Measurements from ENCODE around the gene KIF26B. TPM values are rescaled to one million over a fixed set of nuclear protein-coding genes. Genes with fewer than 3 reads are reported as not detected.

Gene KIF26B
- polyA plus RNA-seq, 4 donors: 29.7 to 44.6 (median 38.7) TPM

DNA sequence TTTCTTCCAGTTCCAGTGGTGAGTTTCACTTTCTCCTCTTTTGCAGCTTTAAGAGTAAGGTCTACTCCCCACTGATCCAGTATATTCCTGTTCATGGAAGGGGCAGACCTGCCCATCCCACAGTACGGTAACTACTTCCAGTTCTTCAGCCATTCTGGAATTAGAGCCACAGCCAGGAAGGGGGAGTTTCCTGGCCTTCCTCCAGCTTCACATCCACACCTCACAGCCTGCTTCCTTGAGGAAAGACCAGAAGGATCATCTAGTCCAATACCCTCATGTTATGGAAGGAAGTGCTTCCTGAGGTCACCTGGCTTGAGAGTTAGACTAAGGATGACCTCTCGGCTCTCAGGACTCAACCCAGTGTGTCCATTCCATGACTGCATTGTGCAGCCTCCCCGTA lies 597.8 kb downstream of the KIF26B start:
- DNase-seq (ENCODE audit: low read depth in 4 of 4, low spot score in 2 of 4): no peak

DNA sequence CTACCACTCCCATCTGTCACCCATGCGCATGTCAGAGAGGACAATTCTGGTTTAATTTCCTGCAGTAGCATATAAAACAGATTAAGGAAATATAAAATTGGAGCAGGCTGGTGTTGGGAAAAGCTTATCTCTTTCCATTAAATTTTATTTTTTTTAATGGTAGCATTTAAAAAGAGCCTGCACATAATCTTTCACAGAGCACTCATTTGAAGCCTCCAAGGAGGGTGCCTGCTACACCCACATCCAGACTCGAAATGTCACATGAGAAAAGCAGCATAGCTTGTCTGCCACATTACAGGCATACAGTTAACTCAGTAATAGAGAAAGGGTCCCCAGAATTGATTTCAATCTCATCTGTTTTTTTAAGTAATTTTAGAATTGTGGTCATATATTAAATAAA lies 599.0 kb downstream of the KIF26B start:
- DNase-seq (ENCODE audit: low read depth in 4 of 4, low spot score in 2 of 4): no peak

DNA sequence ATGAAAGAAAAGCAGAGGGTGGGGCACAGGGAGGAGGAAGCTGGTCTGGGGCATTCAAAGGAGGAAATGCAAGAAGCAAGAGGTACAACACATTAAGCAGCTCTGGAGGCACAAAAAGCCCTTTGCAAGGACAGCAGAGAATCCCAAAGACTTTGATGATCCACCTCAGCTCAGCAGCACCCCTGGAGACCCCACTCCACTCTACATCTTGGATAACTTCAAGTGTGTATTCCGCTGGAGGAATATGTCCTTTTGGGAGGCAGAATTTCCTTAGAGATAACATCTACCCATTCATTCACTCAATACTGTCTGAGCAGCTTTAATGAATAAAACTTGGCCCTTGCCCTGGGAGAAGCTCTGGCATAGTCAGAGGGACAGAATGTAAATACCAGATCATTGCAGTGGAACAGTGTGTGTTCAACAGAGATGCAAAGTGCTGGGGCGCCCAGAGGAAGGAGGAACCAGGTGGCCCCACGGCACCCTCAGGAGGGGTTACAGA lies 599.7 kb downstream of the KIF26B start:
- DNase-seq (ENCODE audit: low read depth in 4 of 4, low spot score in 2 of 4): no peak

Data from left renal cortex interstitium (tissue), 4 donors.